GM12891 (cell line): ENCODE data around the gene PHF14.

Experiments used
- DNase-seq: peaks from one replicate; pipeline ENCODE4 v3.0.0; 2011; ENCODE audit warnings: low spot score; ENCODE audit not compliant: insufficient read length
- FAIRE-seq: peaks from 2 replicates; lab custom pipeline; 2011; peaks lifted over from hg19 to GRCh38; lab: Jason Lieb, UNC
- PAX5 ChIP-seq: IDR thresholded peaks from 2 replicates; pipeline ENCODE4 v1.6.1; 2011; ENCODE audit warnings: low read length, moderate library complexity, mild to moderate bottlenecking; ENCODE audit not compliant: insufficient read depth, severe bottlenecking
- POLR2A ChIP-seq: IDR thresholded peaks from 2 replicates; pipeline ENCODE4 v1.6.1; 2011; ENCODE audit warnings: low read depth, low read length, control low read depth
- POLR2AphosphoS5 ChIP-seq: IDR thresholded peaks from 2 replicates; pipeline ENCODE4 v1.6.1; 2011; ENCODE audit warnings: low read depth, low read length, control low read depth
- POU2F2 ChIP-seq: IDR thresholded peaks from 2 replicates; pipeline ENCODE4 v1.6.1; 2011; ENCODE audit warnings: low read depth, mild to moderate bottlenecking, control low read depth, low read length, moderate library complexity
- SPI1 ChIP-seq: IDR thresholded peaks from 2 replicates; pipeline ENCODE4 v1.6.1; 2011; ENCODE audit warnings: low read depth, low read length, control low read depth
- TAF1 ChIP-seq: IDR thresholded peaks from 2 replicates; pipeline ENCODE4 v1.6.1; 2011; ENCODE audit warnings: low read depth, low read length, control low read depth

The PHF14 gene

DNA sequence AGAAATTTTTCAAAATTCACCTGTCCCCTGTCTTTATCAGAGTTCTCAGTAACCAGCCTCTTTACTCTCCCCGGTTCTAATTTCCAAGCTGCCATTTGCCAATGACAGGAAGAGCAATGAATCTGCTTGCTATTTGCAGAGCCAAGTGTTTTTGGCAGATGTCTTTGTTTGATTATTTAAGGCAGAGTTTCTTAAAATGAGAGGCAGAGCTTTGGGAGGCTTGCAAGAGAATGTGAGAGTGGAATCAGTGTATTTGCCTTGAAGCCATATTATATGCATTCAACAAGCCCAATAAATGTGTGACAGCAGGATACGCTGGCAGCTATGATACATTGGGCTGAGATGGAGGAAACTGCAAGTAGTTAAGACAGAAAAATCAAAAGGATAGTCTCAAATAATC is 196.5 kb downstream of the PHF14 start:
- FAIRE-seq (no peak), DNase-seq (no peak)
- no peak for TF ChIP-seq POLR2AphosphoS5

DNA sequence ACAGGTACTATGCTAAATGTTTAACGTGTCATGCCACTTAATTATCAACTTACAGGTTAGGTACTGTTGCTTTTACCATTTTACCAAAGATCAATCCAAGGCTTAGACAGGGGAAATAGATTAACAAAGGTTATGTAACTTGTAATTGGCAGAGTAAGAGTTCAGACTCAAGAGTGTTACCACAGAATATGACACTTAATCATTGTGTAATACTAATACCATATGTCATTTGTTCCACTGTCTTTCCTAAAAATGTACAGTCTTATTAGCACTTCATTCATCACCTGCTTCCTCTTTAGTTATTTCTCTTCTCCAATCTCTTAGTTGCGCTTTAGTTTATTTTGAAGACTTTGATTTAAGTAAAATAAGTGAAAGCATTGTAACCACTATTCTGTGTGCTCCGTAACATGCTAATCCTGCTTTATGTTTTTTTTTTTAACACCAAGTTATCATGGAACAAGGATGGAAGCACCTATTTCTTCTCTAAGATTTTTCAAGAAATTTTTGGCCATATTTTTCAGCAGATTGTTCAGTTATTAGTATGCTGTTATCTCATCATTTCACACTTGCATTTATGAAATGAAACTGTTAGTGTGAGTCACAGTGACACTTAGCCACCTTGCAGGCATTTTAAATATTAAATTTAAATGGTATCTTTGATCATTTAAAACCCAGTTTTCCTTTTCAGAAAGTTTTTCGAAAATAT is 197.3 kb downstream of the PHF14 start:
- no peak for TF ChIP-seq PAX5
- FAIRE-seq = no peak
- no peak for DNase-seq

DNA sequence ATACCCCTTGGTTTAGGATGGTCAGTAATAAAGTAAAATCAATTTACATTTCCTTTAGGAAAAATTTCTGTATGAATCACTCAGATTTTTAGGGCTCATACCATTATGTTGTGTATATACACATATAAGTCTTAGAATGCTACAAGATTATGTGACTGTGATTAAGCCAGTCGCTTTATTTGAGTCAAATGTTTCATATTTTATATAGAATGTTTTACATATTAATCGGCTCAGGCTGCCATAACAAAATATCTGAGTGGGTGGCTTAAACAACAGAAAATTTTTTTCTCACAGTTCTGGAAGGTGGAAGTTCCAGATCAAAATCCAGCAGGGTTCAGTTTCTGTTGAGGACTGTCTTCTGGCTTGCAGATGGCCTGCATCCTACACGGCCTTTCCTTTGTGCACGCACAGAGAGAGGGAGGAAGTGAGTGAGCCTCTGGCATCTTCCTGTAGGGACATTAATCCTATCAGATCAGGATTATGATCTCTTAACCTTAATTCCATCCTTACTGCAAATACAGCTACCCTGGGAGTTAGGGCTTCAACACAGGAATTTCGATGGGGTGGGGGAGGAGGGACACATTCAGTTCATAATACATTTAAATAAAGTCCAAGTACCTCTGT is 198.0 kb downstream of the PHF14 start:
- TF ChIP-seq POU2F2 (no peak), SPI1 (0 out of 2 replicates have a peak, but pooled peaks have one; percentile 5)
- DNase-seq (no peak), FAIRE-seq (no peak)

DNA sequence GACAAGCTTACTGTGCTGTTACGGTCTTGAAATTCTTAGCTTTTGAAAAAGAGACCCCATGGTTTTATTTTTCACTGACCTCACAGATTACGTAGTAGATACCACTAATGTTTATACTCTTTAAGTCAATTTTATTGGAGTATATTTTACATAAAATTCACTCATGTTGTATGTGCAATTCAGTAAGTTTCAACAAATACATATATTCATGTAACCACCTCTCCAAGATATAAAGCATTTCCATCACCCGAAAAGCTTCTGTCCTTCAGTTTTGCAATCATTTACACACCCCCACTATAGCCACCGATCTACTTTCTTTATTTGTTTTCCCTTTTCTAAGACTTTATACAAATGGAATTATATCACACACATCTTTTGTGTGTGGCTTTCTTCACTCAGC is 199.2 kb downstream of the PHF14 start:
- FAIRE-seq = no peak
- DNase-seq = no peak

DNA sequence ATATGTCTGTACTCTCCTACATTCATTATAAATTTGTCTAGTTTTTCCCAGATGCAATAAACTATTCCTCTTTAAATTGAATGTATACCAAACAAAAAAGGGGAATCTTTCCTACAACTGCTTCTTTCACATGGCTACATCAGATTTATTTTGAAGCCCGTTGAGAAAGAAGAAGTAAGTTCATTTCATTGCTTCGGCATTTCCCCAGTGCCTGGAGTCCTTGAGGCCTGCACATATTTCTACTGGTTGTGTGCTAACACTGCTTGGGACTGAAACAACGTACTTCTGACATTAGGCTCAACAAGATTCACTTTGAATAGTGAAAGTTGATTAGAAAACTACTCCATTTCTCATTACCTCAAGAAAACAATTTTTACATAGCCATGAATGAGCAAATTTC is 201.7 kb downstream of the PHF14 start:
- no peak for TF ChIP-seq SPI1
- no peak for TF ChIP-seq PAX5
- no peak for TF ChIP-seq POLR2A
- TF ChIP-seq POU2F2 = no peak
- no peak for TF ChIP-seq POLR2AphosphoS5
- TF ChIP-seq TAF1 = no peak
- FAIRE-seq = no peak
- DNase-seq = no peak

More for the DNA sequence above, 199.2 kb downstream of the PHF14 start:
- TF ChIP-seq POU2F2 (no peak), SPI1 (no peak), POLR2A (no peak), TAF1 (no peak), PAX5 (no peak), POLR2AphosphoS5 (no peak)

DNA sequence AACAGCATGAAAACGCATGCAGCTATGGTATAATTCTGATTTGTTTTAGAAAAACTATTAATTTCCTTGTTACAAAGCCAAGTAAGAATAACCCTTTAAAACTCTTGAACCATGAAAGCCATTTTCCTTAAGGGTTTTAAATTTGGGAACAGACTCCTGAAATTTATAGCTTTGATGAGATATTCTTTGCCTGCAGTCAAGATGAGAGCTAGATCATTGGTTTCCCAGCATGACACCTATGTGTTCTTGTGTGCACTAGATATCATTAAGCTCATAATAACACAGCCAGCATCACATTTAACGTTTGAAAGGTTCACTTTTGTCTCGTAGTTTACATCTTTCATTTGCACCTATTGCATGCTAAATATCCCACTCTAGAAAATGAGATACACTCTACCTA is 202.2 kb downstream of the PHF14 start:
- DNase-seq = no peak
- TF ChIP-seq TAF1 = no peak
- no peak for FAIRE-seq

DNA sequence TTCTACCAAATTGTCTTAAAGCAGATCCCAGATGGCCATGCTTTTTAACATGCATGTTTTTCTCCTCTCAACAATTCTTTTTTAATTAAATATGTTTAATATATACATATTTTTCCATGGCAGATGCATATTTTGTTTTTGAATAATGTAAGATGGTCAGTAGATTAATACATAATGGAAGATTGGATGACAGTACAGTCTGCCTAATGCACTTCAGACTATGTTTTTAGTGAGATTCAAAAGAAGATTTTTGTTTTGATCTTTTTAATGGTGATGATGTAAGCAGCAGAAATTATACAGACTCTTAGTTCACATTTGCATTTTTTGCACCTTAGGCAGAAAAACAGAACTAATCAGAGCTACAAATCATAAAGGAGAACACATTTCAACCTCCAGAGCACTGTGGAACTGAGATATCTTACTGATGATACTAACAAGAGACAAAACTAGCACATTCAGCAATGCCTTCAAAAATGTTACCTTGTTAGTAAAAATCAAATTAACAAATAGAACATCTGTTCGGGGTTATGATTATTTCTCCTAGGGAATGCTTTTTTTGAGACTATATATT is 203.4 kb downstream of the PHF14 start:
- FAIRE-seq (no peak), DNase-seq (no peak)
- TF ChIP-seq PAX5 (no peak), SPI1 (no peak), POU2F2 (no peak), TAF1 (no peak), POLR2A (no peak), POLR2AphosphoS5 (no peak)

DNA sequence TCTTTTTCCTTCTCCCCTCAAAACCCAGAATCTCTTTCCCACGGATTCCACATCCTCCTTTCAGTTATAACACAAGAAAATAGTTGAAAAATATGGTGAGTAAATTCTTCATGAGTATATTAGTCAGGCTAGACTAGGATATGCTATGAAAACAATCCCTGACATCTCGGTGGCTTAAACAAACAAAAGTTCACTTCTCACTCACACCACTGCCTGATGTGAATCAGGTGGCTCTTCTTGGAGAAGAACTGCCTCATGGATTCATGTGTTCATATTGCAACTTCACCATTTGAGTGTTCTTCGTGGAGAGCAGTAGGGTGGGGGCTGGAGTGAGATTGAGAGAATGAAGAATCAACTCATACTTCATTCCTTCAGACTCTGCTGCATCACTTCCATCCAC is 204.1 kb downstream of the PHF14 start:
- no peak for DNase-seq
- no peak for TF ChIP-seq SPI1
- TF ChIP-seq POU2F2 = no peak
- no peak for TF ChIP-seq PAX5
- no peak for TF ChIP-seq POLR2AphosphoS5
- no peak for TF ChIP-seq TAF1
- no peak for TF ChIP-seq POLR2A
- FAIRE-seq = no peak

DNA sequence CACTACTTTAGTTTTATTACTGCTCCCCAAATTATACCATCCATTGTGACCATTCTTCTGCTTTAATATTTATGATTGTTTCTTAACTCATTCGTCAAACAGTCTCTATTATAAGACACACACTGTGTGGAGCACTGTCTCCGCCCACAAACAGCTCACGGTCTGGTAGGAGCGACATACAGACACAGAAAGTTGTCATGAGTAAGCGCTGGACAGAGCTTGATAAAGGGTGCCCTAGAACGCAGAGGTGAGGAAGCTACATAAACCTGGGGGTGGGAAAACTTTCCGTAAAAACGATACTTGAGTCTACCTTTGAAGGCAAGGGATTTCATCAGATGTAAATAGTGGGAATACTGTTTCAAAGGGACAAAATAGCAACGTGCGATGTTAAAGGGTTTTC is 207.9 kb downstream of the PHF14 start:
- no peak for FAIRE-seq
- TF ChIP-seq PAX5 (no peak), TAF1 (no peak), POLR2AphosphoS5 (no peak), POLR2A (no peak), POU2F2 (no peak)
- no peak for DNase-seq

DNA sequence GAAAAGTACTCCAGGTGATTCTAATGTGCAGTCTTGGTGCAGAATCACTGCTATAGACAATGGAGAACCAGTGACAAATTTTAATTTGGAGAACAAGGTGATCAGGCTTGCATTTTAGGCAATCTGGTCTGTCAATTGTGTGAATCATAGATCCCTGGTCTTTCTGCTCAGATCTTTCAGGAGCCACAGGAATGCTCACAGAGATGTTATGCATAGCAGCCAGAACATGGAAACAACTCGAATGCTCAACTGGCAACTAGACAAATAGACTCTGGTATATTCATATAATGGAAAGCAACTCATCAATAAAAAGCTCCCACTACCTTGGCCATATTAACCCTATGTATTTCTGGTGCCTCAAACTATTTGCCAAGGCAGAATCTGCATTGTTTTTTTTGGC is 209.1 kb downstream of the PHF14 start:
- DNase-seq (no peak), FAIRE-seq (no peak)
- no peak for TF ChIP-seq POLR2AphosphoS5
- no peak for TF ChIP-seq POU2F2
- no peak for TF ChIP-seq PAX5
- no peak for TF ChIP-seq SPI1
- no peak for TF ChIP-seq TAF1
- TF ChIP-seq POLR2A = no peak

DNA sequence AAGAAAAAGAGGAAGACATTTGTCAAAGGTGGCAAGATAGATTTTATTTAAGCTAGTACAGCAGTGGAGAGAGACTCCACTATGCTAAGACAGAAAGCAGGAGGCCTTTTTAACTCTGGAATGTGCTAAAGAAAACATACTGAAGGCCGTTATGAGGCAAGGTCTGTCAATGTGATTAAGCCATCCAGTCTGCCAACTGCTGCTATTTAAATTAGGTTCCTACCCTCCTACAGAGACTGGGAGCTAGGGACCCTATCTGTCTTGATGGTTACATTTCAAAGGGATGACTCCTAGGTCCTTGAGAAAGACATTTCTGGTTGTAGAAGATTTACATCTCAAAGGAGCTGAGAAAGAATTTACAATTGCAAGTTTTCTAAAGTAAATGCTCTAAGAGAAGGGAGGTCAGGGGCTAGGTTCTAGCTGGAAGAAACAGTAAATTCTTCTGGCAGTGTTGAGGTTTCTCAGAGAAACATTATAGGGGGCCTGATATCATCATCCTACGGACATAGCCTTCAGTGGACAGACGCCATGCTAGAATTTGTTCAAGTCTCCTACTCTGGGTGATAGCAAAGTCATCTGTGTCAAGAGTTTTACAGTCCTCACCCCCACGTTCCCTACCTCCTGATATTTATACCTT is 211.6 kb downstream of the PHF14 start:
- TF ChIP-seq SPI1 (no peak), POLR2AphosphoS5 (no peak), PAX5 (no peak), TAF1 (no peak), POU2F2 (no peak), POLR2A (no peak)
- DNase-seq (no peak), FAIRE-seq (no peak)
